HG02763 (cell line): ENCODE measurements around the gene NPTN.

Experiments used
- ATAC-seq: cut with Tn5 transposase; IDR thresholded peaks from one replicate; pipeline ENCODE4 v1.9.1; 2021; ENCODE audit warnings: mild to moderate bottlenecking, moderate library complexity; ENCODE audit not compliant: unreplicated experiment

NPTN gene

GRCh38 chr15:73632670-73633058 is 525 bp downstream of the NPTN start:
- no peak for ATAC-seq

GRCh38 chr15:73631915-73632669 is 1.1 kb downstream of the NPTN start:
- ATAC-seq = no peak

- ATAC-seq = no peak
Measured at GRCh38 chr15:73630921-73631362, 2.2 kb downstream of the NPTN start.

DNA sequence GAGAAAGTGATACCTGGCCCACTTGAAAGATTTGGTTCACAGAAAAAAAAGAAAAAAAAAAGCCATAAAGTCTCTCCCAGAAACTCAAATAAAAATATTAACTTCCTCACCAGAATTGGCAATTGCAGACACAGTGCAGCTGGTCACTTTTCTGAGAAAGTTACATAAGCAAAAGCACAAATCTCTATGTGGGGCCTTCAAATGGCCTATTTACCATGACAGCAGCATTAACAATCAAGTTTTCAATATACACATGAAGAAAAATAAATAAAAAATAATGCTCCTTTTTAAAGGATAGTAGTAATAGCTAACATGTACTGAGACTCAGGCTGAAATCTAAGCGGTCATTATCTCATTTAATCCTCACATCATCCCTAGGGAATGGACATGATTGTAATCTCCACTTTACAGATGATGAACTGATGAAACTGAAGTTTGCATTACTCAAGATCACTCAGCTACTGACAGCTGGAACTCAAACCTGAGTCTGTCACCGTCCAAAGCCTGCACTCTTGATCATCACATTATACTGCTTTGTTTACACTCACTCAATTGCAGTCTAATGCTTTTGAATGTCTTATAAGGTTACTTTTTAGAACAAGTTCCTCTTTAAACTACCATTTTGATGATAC is 3.3 kb downstream of the NPTN start:
- ATAC-seq = no peak

- no peak for ATAC-seq
Measured at GRCh38 chr15:73628976-73629797, 4.0 kb downstream of the NPTN start.

DNA sequence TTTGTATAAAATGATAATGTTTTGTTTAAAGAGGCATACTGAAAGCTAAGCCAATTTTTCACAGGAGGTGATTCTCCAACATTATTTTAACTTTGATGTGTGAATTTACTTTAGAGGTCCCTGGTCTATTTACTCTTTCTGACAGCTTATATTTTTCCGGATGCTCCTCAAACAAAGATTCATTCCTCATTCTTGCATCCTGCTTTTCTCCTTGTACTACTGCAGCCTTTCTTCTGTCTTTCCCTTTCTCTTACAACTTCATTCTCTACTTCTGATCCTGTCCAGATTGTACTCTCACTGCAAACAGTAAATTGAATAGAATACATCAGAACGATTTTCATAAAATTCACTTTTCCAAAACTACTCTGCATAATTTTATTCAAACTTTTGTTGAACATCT is 5.1 kb downstream of the NPTN start:
- no peak for ATAC-seq

- no peak for ATAC-seq
Measured at GRCh38 chr15:73626072-73626471, 7.1 kb downstream of the NPTN start.

- no peak for ATAC-seq
Measured at GRCh38 chr15:73624530-73624929, 8.7 kb downstream of the NPTN start.

GRCh38 chr15:73621286-73621826 is 11.8 kb downstream of the NPTN start:
- no peak for ATAC-seq

DNA sequence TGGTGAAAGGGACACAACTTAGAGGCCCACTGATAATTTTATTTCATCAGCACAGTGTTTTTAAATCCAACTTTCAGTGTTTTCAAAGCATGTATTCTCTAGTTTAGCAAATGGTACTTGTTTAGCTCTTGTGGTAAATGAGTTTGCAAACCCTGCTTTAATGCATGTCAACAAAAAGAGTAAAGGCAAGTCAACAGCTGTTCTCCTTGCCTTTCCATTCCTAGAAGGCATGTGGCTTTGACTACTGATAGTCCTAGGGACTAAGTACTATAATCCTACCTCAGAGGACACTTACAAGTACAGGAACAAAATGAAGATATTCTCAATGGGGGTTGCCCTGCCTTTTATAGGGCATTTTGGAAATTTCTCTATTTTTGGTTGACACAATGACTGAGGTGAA is 13.1 kb downstream of the NPTN start:
- no peak for ATAC-seq

GRCh38 chr15:73617913-73618312 is 15.3 kb downstream of the NPTN start:
- no peak for ATAC-seq

DNA sequence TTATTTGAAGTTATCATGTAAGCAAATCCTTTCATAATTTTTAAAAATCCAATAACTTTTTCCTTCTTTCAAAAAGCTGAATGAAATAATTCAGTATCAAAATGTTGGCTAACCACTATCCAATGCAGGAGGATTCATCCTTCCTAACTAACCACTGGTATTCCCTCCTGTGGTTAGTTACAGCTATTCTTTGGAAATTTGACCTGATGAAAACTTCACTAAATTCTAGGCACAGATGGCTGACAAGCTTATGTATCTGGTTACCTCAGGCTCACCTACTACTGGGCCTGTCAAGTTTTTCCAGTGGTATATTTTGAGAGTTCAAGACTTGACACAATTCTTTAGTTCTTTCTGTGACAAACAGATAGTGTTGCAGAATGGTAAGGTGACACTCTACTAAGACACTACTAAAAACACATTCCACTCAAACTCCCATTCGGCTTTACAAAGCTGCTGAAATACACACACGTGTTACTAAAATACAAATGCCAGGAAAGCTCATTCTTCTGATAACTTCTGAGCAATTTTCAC is 15.8 kb downstream of the NPTN start:
- ATAC-seq = no peak

GRCh38 chr15:73608941-73609340 is 24.2 kb downstream of the NPTN start:
- no peak for ATAC-seq

DNA sequence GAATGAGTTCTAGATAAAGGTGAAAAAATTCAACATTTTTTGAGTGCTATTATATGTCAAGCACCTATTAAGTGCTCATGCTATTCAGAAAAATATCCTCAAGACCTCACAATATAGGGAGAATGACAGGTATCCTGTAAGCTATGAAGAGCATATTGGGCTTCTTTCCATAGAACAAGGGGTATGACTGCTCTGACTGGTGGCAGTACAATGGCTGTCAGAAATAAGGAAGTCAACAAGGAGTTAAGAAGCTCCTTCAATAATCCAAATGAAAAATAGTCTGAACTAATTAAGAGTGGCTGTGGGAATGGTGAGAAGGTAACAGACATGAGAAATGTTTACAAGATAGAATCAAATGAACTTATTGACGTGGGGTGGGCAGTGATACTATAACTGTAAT is 24.7 kb downstream of the NPTN start:
- ATAC-seq = no peak

DNA sequence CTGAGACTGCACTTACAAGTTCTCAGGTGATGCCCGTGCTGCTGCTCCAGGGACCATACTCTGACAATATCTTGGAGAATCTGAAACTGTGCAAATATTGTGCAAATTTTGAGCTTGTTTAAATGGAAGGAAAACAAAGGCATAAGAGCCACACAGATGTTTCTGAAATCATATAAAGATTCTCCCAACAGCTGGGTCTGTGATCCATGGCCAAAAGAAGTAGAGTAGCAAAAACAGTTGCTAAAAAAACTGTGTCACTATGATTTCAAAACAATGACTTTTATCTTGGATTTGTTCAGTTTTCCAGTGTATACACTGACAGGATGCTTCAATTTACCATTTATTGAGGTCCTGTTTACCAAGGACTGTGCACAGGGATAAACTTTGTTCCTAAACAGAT is 25.3 kb downstream of the NPTN start:
- ATAC-seq = no peak

GRCh38 chr15:73607405-73607804 is 25.8 kb downstream of the NPTN start:
- ATAC-seq = no peak

DNA sequence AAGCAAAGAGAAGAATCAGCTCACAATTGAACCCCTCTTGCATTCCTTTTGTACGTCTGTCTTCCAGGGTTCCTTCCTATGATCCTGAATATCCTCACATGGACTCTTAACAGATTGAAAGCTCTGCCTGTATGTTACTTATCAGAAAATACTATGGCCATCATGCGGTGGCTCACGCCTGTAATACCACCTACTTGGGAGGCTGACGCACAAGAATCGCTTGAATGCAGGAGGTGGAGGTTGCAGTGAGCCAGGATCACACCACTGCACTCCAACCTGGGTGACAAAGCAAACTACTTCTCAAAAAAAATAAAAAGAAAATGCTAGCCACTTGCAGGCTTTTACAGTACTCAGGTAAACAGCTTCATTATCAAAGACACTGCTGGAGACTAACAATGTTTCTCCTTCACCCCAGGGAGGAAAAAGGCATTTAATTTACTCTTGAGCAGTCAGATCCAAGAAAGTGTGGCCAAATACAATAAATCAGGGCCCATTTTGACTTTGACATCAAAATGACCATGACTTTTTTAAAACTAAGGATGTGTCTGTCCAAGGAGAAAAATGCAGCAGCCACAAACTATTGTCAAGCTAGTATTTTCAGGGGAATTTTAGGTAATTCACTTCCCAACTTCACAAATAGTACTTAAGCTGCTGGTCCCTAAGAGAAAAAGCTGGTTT is 27.3 kb downstream of the NPTN start:
- ATAC-seq = no peak

DNA sequence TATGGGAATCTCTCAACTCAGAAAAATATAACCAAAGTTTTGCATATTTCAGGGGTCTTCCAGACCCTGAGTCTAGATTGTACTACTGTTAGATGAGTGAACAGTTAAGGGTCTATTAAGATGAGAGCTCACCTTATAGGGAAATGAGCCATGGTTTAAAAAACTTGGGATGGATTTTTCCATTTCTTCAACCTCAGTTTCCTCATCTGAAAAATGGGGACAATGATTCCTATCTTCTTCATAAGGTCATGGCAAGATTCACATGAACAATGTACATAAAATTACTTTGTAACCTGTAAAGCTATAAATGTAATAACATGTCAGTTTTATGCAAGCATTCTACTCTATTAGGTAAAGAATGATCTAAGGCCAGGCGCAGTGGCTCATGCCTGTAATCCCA is 28.7 kb downstream of the NPTN start:
- ATAC-seq = no peak

- no peak for ATAC-seq
Measured at GRCh38 chr15:73602992-73603391, 30.2 kb downstream of the NPTN start.

DNA sequence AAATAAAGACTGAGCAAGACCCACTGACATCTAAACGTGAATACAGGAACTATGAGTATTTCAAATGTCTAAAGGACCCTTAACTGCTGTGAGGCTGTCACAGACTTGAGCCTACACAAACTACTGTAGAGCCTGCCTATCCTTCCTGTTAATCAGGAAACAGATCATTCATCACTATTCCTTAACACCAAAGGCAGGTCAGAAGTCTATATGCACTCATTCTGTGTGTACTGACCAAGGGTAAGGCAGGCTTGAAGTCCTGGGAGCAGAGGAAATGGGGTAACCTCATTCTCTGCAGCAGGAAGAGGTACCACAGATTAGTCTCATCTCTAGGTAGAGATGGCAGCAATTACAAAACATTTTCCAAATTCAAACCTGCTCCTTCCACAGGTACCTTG is 30.7 kb downstream of the NPTN start:
- no peak for ATAC-seq
